Smooth muscle cell (in vitro differentiated cells): ENCODE data around the gene MYH9. TPM values are rescaled to one million over a fixed set of nuclear protein-coding genes. Genes with fewer than 3 reads are reported as not detected.

Experiments
- DNase-seq: peaks from one replicate; lab custom pipeline; 2025; ENCODE audit not compliant: unreplicated experiment; lab: John Stamatoyannopoulos, UW
- H2AFZ ChIP-seq: fragments of 200-600 bp; sonication (generic); 2 replicates; pipeline ENCODE4 v1.6.0; 2016; ENCODE audit warnings: antibody characterized with exemption, low read depth, mild to moderate bottlenecking
- H3F3A ChIP-seq: fragments of 200-600 bp; sonication (generic); 2 replicates; pipeline ENCODE4 v1.6.0; 2017; ENCODE audit warnings: antibody characterized with exemption, low read depth
- H3K27ac ChIP-seq: fragments of 200-600 bp; sonication (generic); 2 replicates; pipeline ENCODE4 v1.5.1; 2016; ENCODE audit warnings: low read depth, mild to moderate bottlenecking
- H3K27me3 ChIP-seq: fragments of 200-600 bp; sonication (generic); 2 replicates; pipeline ENCODE4 v1.6.1; 2016; ENCODE audit warnings: low read depth, mild to moderate bottlenecking
- H3K36me3 ChIP-seq: fragments of 200-600 bp; sonication (generic); 2 replicates; pipeline ENCODE4 v1.5.1; 2016; ENCODE audit warnings: low read depth
- H3K4me1 ChIP-seq: fragments of 200-600 bp; sonication (generic); 2 replicates; pipeline ENCODE4 v1.5.1; 2016; ENCODE audit warnings: low read depth
- H3K4me2 ChIP-seq: fragments of 200-600 bp; sonication (generic); 2 replicates; pipeline ENCODE4 v1.6.0; 2016; ENCODE audit warnings: mild to moderate bottlenecking
- H3K4me3 ChIP-seq: fragments of 200-600 bp; sonication (generic); 2 replicates; pipeline ENCODE4 v1.5.1; 2016; ENCODE audit warnings: mild to moderate bottlenecking
- H3K79me2 ChIP-seq: fragments of 200-600 bp; sonication (generic); 2 replicates; pipeline ENCODE4 v1.6.0; 2016; ENCODE audit warnings: low read depth, mild to moderate bottlenecking
- H3K9ac ChIP-seq: fragments of 200-600 bp; sonication (generic); 2 replicates; pipeline ENCODE4 v1.6.0; 2016; ENCODE audit warnings: low read depth
- H3K9me3 ChIP-seq: fragments of 200-600 bp; sonication (generic); replicated peaks from 2 replicates; pipeline ENCODE4 v1.5.1; 2016; ENCODE audit warnings: low read depth
- H4K20me1 ChIP-seq: fragments of 200-600 bp; sonication (generic); 2 replicates; pipeline ENCODE4 v1.6.0; 2016; ENCODE audit warnings: low read depth
- WGBS: methylation state at CpG from one replicate; pipeline ENCODE4 v1.1.7; 2016; ENCODE audit warnings: low lambda C conversion rate; 5-methylcytosine and 5-hydroxymethylcytosine counted together
- polyA plus RNA-seq: library from polyadenylated mRNA; unstranded; fragments of >200 nt; fragmentation: Nextera tagmentation; extraction: Ambion mirVana; gene quantifications from 2 replicates; pipeline ENCODE4 v1.2.1, GENCODE V29; 2016
- total RNA-seq: library from RNA; depleted of rRNA; stranded (reverse); fragments of >200 nt; gene quantifications from 2 replicates; pipeline ENCODE4 v1.2.3, GENCODE V29; 2014
- TF ChIP-seq, protein P1 (sequence below): fragments of 200-600 bp; sonication (generic); IDR thresholded peaks from 2 replicates; pipeline ENCODE4 v1.5.1; 2017; ENCODE audit warnings: borderline replicate concordance, mild to moderate bottlenecking, antibody characterized with exemption; ENCODE audit not compliant: insufficient read depth, poor library complexity, severe bottlenecking

The MYH9 gene
- total and polyA plus RNA-seq, 2 experiments from 2014 or later = 350 to 361 TPM

DNA sequence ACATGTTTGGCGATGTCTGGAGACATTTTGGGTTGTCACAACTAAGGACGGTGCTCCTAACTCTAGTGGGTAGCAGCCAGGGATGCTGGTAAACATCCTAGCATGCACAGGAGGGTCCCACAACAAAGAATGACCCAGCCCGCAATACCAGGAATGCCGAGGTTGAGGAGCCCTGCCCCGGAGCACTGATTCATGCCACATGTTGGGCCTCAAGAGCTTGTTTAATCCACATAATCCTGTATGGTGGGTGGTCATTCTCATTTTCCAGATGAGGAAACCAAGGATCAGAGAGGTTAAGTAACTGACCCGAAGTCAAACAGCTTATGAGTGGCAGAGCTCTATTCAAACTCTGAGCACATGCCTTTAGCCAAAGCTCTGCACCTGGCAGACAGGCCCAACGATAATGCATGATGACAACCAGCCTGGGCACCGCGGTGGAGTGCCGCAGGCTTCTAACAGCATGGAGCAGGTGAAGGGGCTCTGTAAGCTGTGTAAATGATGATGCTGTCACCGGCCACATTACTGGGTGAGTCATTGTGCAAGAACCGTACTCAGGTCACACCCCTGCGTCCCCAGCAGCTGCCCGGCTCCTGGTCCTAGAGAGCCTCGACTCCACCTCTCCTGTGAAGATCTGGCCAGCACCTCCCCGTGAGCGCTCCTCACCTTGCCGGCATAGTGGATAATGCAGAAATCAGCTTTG is 76.2 kb downstream of the MYH9 start:
- Histone ChIP-seq H3K4me2 (no peak overlapping the region), H4K20me1 (peaks cover 99% of the 10 kb centered on the region), H3K9me3 (no peaks in the 10 kb centered on the region), H3F3A (peaks cover 67% of the 10 kb centered on the region), H3K9ac (no peak overlapping the region), H3K27me3 (no peaks in the 10 kb centered on the region), H3K27ac (peak overlapping the region; percentile 53), H3K79me2 (peaks cover 88% of the 10 kb centered on the region), H3K4me1 (no peaks in the 10 kb centered on the region), H3K4me3 (no peak overlapping the region), H2AFZ (no peak overlapping the region), H3K36me3 (peaks cover 53% of the 10 kb centered on the region)
- 66% methylated on average over 18 of the region's 18 CpGs for WGBS
- DNase-seq = no peak
- TF ChIP-seq, protein P1, sequence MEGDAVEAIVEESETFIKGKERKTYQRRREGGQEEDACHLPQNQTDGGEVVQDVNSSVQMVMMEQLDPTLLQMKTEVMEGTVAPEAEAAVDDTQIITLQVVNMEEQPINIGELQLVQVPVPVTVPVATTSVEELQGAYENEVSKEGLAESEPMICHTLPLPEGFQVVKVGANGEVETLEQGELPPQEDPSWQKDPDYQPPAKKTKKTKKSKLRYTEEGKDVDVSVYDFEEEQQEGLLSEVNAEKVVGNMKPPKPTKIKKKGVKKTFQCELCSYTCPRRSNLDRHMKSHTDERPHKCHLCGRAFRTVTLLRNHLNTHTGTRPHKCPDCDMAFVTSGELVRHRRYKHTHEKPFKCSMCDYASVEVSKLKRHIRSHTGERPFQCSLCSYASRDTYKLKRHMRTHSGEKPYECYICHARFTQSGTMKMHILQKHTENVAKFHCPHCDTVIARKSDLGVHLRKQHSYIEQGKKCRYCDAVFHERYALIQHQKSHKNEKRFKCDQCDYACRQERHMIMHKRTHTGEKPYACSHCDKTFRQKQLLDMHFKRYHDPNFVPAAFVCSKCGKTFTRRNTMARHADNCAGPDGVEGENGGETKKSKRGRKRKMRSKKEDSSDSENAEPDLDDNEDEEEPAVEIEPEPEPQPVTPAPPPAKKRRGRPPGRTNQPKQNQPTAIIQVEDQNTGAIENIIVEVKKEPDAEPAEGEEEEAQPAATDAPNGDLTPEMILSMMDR = no peak

DNA sequence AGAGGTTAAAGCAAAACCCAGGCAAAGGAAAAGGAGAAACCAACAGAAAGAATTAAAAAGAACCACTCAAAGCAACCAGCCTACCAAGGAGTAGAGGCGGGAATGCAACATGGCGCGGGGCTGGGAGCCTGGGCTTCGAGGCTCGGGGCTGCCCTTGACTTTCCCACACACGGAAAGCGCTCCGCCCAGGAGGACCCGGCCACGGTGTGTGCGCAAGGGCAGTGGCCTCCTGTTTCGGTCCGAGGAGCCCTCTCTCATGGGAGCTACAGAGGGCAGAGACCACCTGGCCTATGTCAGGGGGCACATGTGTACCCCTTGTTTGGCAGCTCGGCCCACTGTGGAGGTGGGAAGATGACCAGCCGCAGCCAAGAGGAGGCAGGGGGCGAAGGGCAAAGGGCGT is 78.9 kb downstream of the MYH9 start:
- TF ChIP-seq, protein P1 = no peak
- Histone ChIP-seq H3K27ac (peak overlapping the region; percentile 53), H3F3A (peaks cover 74% of the 10 kb centered on the region), H3K79me2 (peaks cover 84% of the 10 kb centered on the region), H3K9me3 (no peaks in the 10 kb centered on the region), H3K4me2 (no peak overlapping the region), H3K4me1 (no peaks in the 10 kb centered on the region), H2AFZ (no peak overlapping the region), H3K36me3 (peaks cover 56% of the 10 kb centered on the region), H3K27me3 (no peaks in the 10 kb centered on the region), H3K9ac (no peak overlapping the region), H4K20me1 (peaks cover 99% of the 10 kb centered on the region), H3K4me3 (no peak overlapping the region)
- WGBS = 93% methylated on average over 17 of the region's 17 CpGs
- DNase-seq = no peak

- no peak overlapping the region for H3K4me2 ChIP-seq
- peaks cover 97% of the 10 kb centered on the region for H4K20me1 ChIP-seq
- peaks cover 42% of the 10 kb centered on the region for H3K36me3 ChIP-seq
- whole genome bisulfite sequencing = 94% methylated on average over 18 of the region's 18 CpGs
- no peaks in the 10 kb centered on the region for H3K9me3 ChIP-seq
- no peak for DNase-seq
- no peak overlapping the region for H3K9ac ChIP-seq
- no peaks in the 10 kb centered on the region for H3K27me3 ChIP-seq
- H2AFZ ChIP-seq = no peak overlapping the region
- peaks cover 69% of the 10 kb centered on the region for H3F3A ChIP-seq
- H3K4me1 ChIP-seq = no peaks in the 10 kb centered on the region
- H3K79me2 ChIP-seq = peaks cover 73% of the 10 kb centered on the region
- H3K27ac ChIP-seq = peak overlapping the region; percentile 37
- no peak overlapping the region for H3K4me3 ChIP-seq
- TF ChIP-seq, protein P1 = no peak
Observed at GRCh38 chr22:36306227-36306626, 81.5 kb downstream of the MYH9 start.

- Histone ChIP-seq H2AFZ (no peak overlapping the region), H3K9ac (no peak overlapping the region), H3K4me3 (no peak overlapping the region), H3K4me1 (no peaks in the 10 kb centered on the region), H3K9me3 (no peaks in the 10 kb centered on the region), H3K27me3 (no peaks in the 10 kb centered on the region), H3F3A (peaks cover 65% of the 10 kb centered on the region), H3K4me2 (no peak overlapping the region), H3K36me3 (peaks cover 44% of the 10 kb centered on the region), H4K20me1 (peaks cover 97% of the 10 kb centered on the region), H3K79me2 (peaks cover 71% of the 10 kb centered on the region), H3K27ac (no peak overlapping the region)
- no peak for DNase-seq
- TF ChIP-seq, protein P1 = no peak
- WGBS = 95% methylated on average over 19 of the region's 19 CpGs
Observed at GRCh38 chr22:36305813-36306212, 82.0 kb downstream of the MYH9 start.
